RWPE2 (cell line): ENCODE measurements around the gene KRTAP10-11.
"Not testable (repeated sequence)": the region's sequence is repeated elsewhere in the genome, so short reads cannot be mapped to it uniquely, and the experiment has no call there.

ENCODE experiments used
- ATAC-seq: fragments of 200-7000 bp; cut with Tn5 transposase; 3 replicates; pipeline ENCODE4 v1.9.1; 2021; ENCODE audit warnings: low read depth
- DNase-seq: peaks from one replicate; pipeline ENCODE4 v3.0.0-alpha.2; 2020; ENCODE audit warnings: low spot score
- H3K27ac ChIP-seq: fragments of 450-650 bp; 2 replicates; pipeline ENCODE4 v1.5.1; 2017; ENCODE audit warnings: mild to moderate bottlenecking; ENCODE audit not compliant: poor library complexity, severe bottlenecking
- H3K27me3 ChIP-seq: fragments of 250-450 bp; sonication (Bioruptor Pico); 2 replicates; pipeline ENCODE4 v1.5.1; 2021; ENCODE audit warnings: mild to moderate bottlenecking, moderate library complexity; ENCODE audit not compliant: insufficient read depth, poor library complexity, severe bottlenecking
- H3K36me3 ChIP-seq: fragments of 250-450 bp; sonication (Bioruptor Pico); 2 replicates; pipeline ENCODE4 v1.5.1; 2020; ENCODE audit warnings: low read depth, mild to moderate bottlenecking, moderate library complexity
- H3K4me1 ChIP-seq: fragments of 250-450 bp; sonication (Bioruptor Pico); 2 replicates; pipeline ENCODE4 v1.5.1; 2021; ENCODE audit warnings: mild to moderate bottlenecking, moderate library complexity; ENCODE audit not compliant: insufficient read depth, poor library complexity, severe bottlenecking
- H3K4me3 ChIP-seq: fragments of 250-450 bp; sonication (Bioruptor Pico); 2 replicates; pipeline ENCODE4 v1.5.1; 2021; ENCODE audit warnings: mild to moderate bottlenecking, moderate library complexity; ENCODE audit not compliant: severe bottlenecking
- H3K9me3 ChIP-seq: fragments of 250-450 bp; sonication (Bioruptor Pico); 2 replicates; pipeline ENCODE4 v1.5.1; 2021; ENCODE audit warnings: mild to moderate bottlenecking, moderate library complexity; ENCODE audit not compliant: severe bottlenecking
- CTCF ChIP-seq: fragments of 450-650 bp; IDR thresholded peaks from one replicate; pipeline ENCODE4 v1.5.1; 2017; ENCODE audit warnings: mild to moderate bottlenecking, moderate library complexity; ENCODE audit not compliant: poor library complexity, severe bottlenecking

The KRTAP10-11 gene

GRCh38 chr21:44619886-44620285, 26.3 kb upstream of the KRTAP10-11 start:
- DNase-seq: no peak
- no peak for TF ChIP-seq CTCF
- no peak overlapping the region for H3K27ac ChIP-seq
- H3K27me3 ChIP-seq: peaks cover 18% of the 10 kb centered on the region
- H3K4me1 ChIP-seq: no peaks in the 10 kb centered on the region
- peaks cover 13% of the 10 kb centered on the region for H3K9me3 ChIP-seq
- ATAC-seq: no peak
- H3K36me3 ChIP-seq: no peaks in the 10 kb centered on the region
- H3K4me3 ChIP-seq: no peak overlapping the region

GRCh38 chr21:44623575-44623974, 22.6 kb upstream of the KRTAP10-11 start:
- ATAC-seq (no peak), DNase-seq (no peak)
- H3K27me3 ChIP-seq: no peaks in the 10 kb centered on the region
- no peak overlapping the region for H3K4me3 ChIP-seq
- no peaks in the 10 kb centered on the region for H3K4me1 ChIP-seq
- no peaks in the 10 kb centered on the region for H3K36me3 ChIP-seq
- H3K27ac ChIP-seq: no peak overlapping the region
- TF ChIP-seq CTCF: no peak
- peaks cover 13% of the 10 kb centered on the region for H3K9me3 ChIP-seq

- Histone ChIP-seq H3K9me3 (peaks cover 13% of the 10 kb centered on the region), H3K27me3 (no peaks in the 10 kb centered on the region), H3K4me3 (no peak overlapping the region), H3K4me1 (no peaks in the 10 kb centered on the region), H3K27ac (no peak overlapping the region), H3K36me3 (no peaks in the 10 kb centered on the region)
- DNase-seq (no peak), ATAC-seq (no peak)
- TF ChIP-seq CTCF: no peak
Observed at GRCh38 chr21:44625756-44626155, 20.5 kb upstream of the KRTAP10-11 start.

- Histone ChIP-seq H3K27ac (no peak overlapping the region), H3K36me3 (no peaks in the 10 kb centered on the region), H3K4me3 (no peak overlapping the region), H3K4me1 (no peaks in the 10 kb centered on the region), H3K27me3 (no peaks in the 10 kb centered on the region), H3K9me3 (peaks cover 13% of the 10 kb centered on the region)
- ATAC-seq (no peak), DNase-seq (no peak)
- TF ChIP-seq CTCF: no peak
Observed at GRCh38 chr21:44626262-44626661, 20.0 kb upstream of the KRTAP10-11 start.

- ATAC-seq: no peak
- Histone ChIP-seq H3K27ac (no peak within 1 kb of the TSS), H3K4me3 (no peak within 1 kb of the TSS), H3K9me3 (peaks cover 15% of the 10 kb centered on the region), H3K4me1 (no peaks in the 10 kb centered on the region), H3K36me3 (no peaks in the 10 kb centered on the region), H3K27me3 (no peaks in the 10 kb centered on the region)
- no peak for TF ChIP-seq CTCF
- DNase-seq: no peak
Observed at GRCh38 chr21:44626673-44627143, 19.5 kb upstream of the KRTAP10-11 start, which contains the start of gene KRTAP10-9. TSS of gene KRTAP10-9 (plus strand) at chr21:44627093. CDS start at chr21:44627172, 79 bp downstream.

GRCh38 chr21:44627181-44627822, 18.9 kb upstream of the KRTAP10-11 start:
- not testable (repeated sequence) for DNase-seq, ATAC-seq, H3K27ac ChIP-seq, H3K4me1 ChIP-seq, H3K36me3 ChIP-seq, H3K4me3 ChIP-seq, H3K27me3 ChIP-seq
- peaks cover 20% of the 10 kb centered on the region for H3K9me3 ChIP-seq

GRCh38 chr21:44627831-44628233, 18.4 kb upstream of the KRTAP10-11 start:
- not testable (repeated sequence) for H3K4me3 ChIP-seq, H3K27me3 ChIP-seq, H3K27ac ChIP-seq, H3K36me3 ChIP-seq, DNase-seq, H3K4me1 ChIP-seq, ATAC-seq
- H3K9me3 ChIP-seq: peaks cover 20% of the 10 kb centered on the region
